Chondrocyte (in vitro differentiated cells): ENCODE measurements around the gene SPTBN2. TPM values are rescaled to one million over a fixed set of nuclear protein-coding genes. Genes with fewer than 3 reads are reported as not detected.
A peak's percentile ranks its signal among the peaks of the same experiment; 100 is the strongest.

Experiments
- DNase-seq: peaks from one replicate; pipeline ENCODE4 v3.0.0; 2021; ENCODE audit warnings: mixed read lengths, low spot score
- H3K27ac Mint-ChIP-seq: one replicate; pipeline ENCODE4 v1.8.0; 2021; ENCODE audit warnings: mild to moderate bottlenecking, moderate library complexity, mixed read lengths; ENCODE audit not compliant: unreplicated experiment
- H3K27me3 Mint-ChIP-seq: 2 replicates; pipeline ENCODE4 v1.8.0; 2021; ENCODE audit warnings: low read depth, mixed read lengths
- H3K36me3 Mint-ChIP-seq: 2 replicates; pipeline ENCODE4 v1.8.0; 2021; ENCODE audit warnings: low read depth, mixed read lengths
- H3K4me1 Mint-ChIP-seq: 2 replicates; pipeline ENCODE4 v1.8.0; 2021; ENCODE audit warnings: low read depth, mild to moderate bottlenecking, mixed read lengths
- H3K4me3 Mint-ChIP-seq: one replicate; pipeline ENCODE4 v1.8.0; 2021; ENCODE audit warnings: mild to moderate bottlenecking, moderate library complexity, mixed read lengths; ENCODE audit not compliant: unreplicated experiment
- H3K9me3 Mint-ChIP-seq: 2 replicates; pipeline ENCODE4 v1.8.0; 2021; ENCODE audit warnings: low read depth, mixed read lengths
- CTCF ChIP-seq: fragments of 200-600 bp; sonication (generic); IDR thresholded peaks from 2 replicates; pipeline ENCODE4 v1.5.0; 2021; ENCODE audit warnings: antibody characterized with exemption, mild to moderate bottlenecking, moderate library complexity
- total RNA-seq: library from RNA; stranded (reverse); gene quantifications from 3 replicates; pipeline ENCODE4 v1.2.1, GENCODE V29; 2021

The SPTBN2 gene
- total RNA-seq, 1 donor from 2014 or later = 15.7 TPM

- no peak for DNase-seq
- Mint-ChIP-seq H3K27me3 (no peaks in the 10 kb centered on the region), H3K4me3 (no peak overlapping the region), H3K27ac (no peak overlapping the region), H3K36me3 (peaks cover 7% of the 10 kb centered on the region), H3K4me1 (peaks cover 9% of the 10 kb centered on the region), H3K9me3 (no peaks in the 10 kb centered on the region)
- no peak for TF ChIP-seq CTCF
Measured at GRCh38 chr11:66762088-66762487, 33.1 kb upstream of the SPTBN2 start.

DNA sequence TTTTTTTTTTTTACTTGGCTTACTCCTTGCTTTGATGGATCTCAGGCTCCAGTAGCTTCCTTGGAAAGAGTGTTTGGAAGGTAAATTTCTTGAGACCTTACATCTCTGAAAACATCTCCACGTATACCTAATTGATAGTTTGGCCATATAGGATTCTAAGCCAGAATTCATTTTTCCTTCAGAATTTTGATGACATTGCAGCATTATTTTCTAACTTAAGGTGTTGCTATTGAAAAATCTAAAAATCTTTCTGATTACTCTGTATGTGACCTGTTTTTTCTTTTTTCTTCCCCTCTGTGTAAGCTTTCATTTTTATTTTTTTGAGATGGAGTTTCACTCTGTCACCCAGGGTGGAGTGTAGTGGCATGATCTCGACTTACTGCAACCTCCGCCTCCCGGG is 23.1 kb upstream of the SPTBN2 start:
- no peak overlapping the region for H3K4me3 Mint-ChIP-seq
- DNase-seq = no peak
- no peaks in the 10 kb centered on the region for H3K27me3 Mint-ChIP-seq
- TF ChIP-seq CTCF = no peak
- peaks cover 13% of the 10 kb centered on the region for H3K4me1 Mint-ChIP-seq
- no peak overlapping the region for H3K27ac Mint-ChIP-seq
- H3K9me3 Mint-ChIP-seq = no peaks in the 10 kb centered on the region
- peaks cover 4% of the 10 kb centered on the region for H3K36me3 Mint-ChIP-seq

DNA sequence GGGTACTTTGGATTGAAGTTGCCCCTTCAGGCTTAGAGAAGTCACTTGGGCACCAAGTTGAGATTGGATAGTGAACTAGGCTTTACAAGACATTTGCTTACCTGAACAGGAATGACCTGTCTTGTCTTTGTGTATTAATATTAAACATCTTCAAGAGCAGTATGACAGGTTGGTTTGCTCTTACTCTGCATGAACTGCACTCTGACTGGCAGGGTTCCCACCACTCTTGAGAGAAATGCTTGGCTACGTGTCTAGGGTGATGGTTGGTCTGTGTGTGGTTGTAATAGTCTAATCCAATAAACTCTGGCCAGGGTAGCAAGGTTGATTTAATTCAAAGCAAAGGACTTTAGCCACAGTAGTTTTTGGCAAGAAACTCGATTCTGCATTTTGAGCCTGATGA is 20.1 kb upstream of the SPTBN2 start:
- no peak for TF ChIP-seq CTCF
- no peaks in the 10 kb centered on the region for H3K9me3 Mint-ChIP-seq
- H3K4me3 Mint-ChIP-seq = no peak overlapping the region
- no peaks in the 10 kb centered on the region for H3K27me3 Mint-ChIP-seq
- H3K4me1 Mint-ChIP-seq = peaks cover 20% of the 10 kb centered on the region
- H3K36me3 Mint-ChIP-seq = peaks cover 2% of the 10 kb centered on the region
- no peak overlapping the region for H3K27ac Mint-ChIP-seq
- no peak for DNase-seq

GRCh38 chr11:66747480-66747879 is 18.5 kb upstream of the SPTBN2 start:
- Mint-ChIP-seq H3K27me3 (no peaks in the 10 kb centered on the region), H3K9me3 (no peaks in the 10 kb centered on the region), H3K36me3 (no peaks in the 10 kb centered on the region), H3K27ac (peak overlapping the region; percentile 9), H3K4me3 (no peak overlapping the region), H3K4me1 (peaks cover 27% of the 10 kb centered on the region)
- no peak for TF ChIP-seq CTCF
- no peak for DNase-seq

DNA sequence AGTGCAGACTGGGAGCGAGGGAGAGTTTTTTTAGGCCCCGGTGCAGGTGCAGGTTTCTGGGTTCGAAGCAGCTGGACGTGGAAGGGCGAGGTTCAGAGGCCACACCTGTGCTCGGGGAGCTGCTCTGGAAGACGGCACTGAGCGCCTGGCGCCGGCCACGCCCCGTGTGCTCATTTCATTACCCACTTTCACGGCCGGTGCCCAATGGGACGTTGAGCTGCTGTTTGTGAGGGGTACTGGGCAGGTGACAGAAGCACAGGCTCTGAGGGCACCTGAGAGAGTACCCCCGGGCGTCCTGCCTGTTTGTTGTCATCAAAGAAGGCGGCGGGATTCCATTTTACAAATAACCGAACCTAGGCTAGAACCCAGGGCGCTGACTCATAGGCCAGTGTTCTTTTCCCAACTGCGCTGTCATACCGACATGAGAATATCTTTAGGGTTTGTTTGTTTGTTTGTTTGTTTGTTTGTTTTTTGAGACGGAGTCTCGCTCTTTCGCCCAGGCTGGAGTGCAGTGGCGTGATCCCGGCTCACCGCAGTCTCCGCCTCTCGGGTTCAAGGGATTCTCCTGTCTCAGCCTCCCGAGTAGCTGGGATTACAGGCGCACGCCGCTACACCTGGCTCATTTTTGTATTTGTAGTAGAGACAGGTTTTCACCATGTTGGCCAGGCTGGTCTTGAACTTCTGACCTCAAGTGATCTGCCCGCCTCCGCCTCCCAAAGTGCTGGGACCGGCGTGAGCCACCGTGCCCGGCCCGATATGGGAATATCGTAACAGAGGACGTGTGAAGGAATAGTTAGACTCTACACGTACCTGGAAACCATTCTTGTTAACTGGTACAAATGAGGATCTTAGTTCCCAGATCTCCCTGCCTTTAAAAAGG is 16.6 kb upstream of the SPTBN2 start:
- DNase-seq = no peak
- no peaks in the 10 kb centered on the region for H3K36me3 Mint-ChIP-seq
- H3K4me3 Mint-ChIP-seq = peak overlapping the region; percentile 95
- TF ChIP-seq CTCF = no peak
- H3K27me3 Mint-ChIP-seq = no peaks in the 10 kb centered on the region
- no peaks in the 10 kb centered on the region for H3K9me3 Mint-ChIP-seq
- H3K4me1 Mint-ChIP-seq = peaks cover 27% of the 10 kb centered on the region
- H3K27ac Mint-ChIP-seq = no peak overlapping the region
